Measurements from ENCODE around the gene RWDD2A.

Gene RWDD2A

GRCh38 chr6:83198486-83199172 lies 5.5 kb downstream of the RWDD2A start:
- DNase-seq (ENCODE audit: low spot score), result no peak

GRCh38 chr6:83199173-83199862 lies 6.2 kb downstream of the RWDD2A start:
- DNase-seq (ENCODE audit: low spot score), result no peak

DNA sequence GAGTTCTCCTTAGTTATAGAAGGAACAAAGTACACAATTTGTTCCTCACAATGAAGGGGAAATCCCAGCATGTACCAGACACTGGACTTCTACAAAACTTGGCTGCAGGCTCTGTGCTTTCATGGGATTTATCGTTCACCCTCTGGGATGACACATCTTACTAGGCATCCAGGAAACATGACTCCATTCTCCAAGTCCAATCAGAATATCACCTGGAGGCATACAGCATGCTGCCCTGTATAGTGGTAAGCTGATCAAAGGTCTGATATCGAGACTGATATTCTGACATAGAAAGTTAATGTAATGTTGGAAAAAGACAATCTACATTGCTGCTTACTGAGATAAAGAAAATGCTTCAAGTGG lies 6.7 kb downstream of the RWDD2A start:
- DNase-seq (ENCODE audit: low spot score), result no peak

DNA sequence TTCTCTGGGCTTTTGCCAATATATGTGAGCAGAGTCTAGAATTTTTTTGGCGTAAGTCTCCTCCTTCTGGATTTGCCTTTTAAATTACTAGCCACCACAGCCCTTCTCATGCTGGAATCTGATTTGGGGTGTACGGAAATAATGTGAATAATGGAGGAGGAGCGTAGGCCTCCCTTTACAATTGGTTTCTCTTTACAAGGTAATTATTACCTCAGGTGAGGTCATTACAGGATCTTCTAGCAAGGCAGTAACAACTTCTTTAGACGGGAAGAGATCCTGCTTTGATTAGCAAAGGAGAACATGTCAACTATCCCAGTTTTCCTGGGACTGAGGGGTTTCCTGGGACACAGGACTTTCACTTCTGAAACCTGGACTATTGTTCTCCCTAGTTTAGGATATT lies 8.9 kb downstream of the RWDD2A start:
- DNase-seq (ENCODE audit: low spot score), result no peak

- peak; percentile 61 for DNase-seq (ENCODE audit: low spot score)
Observed at GRCh38 chr6:83215131-83216047, 22.2 kb downstream of the RWDD2A start.

DNA sequence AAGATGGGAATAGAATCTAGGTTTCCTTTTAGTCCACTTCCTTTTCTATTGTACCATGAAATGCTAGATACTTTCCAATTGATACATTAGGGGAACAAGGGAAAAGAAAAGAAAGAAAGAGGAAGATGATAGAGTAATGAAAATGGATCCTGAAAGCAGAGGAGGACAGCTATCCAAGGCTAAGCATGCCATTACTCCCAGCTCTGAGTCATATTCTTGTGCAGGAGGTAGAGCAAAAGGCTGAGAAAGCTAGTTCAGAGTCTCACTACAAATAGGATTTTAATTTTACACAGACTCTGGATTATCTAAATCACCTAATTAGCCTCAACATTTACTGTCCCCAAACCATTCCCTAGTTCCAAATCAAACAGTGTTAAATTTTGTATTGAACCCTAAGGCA lies 23.6 kb downstream of the RWDD2A start:
- DNase-seq (ENCODE audit: low spot score), result no peak

GRCh38 chr6:83218646-83219045 lies 25.5 kb downstream of the RWDD2A start:
- DNase-seq (ENCODE audit: low spot score), result no peak

- DNase-seq (ENCODE audit: low spot score), result no peak
Observed at GRCh38 chr6:83220121-83220520, 27.0 kb downstream of the RWDD2A start.

GRCh38 chr6:83221276-83221675 lies 28.1 kb downstream of the RWDD2A start:
- DNase-seq (ENCODE audit: low spot score), result no peak

DNA sequence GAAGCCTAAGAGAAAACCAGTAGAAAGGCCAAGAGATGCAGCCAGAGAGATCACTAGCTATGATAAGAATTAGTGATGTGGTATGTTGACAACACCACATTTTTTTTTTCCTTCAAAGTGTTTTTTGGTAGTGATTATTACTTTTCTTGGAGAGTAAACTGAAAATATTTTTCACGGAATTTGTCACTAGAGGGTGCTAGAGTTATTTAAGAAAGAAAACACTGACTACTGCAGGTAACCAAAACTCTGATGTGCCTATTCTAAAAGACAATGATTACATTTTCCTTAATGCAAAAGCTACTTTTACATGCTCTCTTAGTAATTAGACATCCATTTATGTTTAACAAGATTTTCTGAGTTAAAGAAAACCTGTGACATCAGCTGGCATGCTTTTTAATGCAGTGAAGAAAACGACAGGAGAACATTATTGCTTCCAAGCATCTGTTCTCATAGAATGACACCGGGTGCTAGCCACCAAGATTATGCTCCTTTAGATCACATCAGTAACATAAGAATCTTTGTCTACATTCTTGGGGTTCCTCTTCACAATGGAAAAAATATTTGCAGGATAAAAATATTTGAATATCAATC lies 28.8 kb downstream of the RWDD2A start:
- no peak for DNase-seq (ENCODE audit: low spot score)

- DNase-seq (ENCODE audit: low spot score), result no peak
Observed at GRCh38 chr6:83226517-83226916, 33.4 kb downstream of the RWDD2A start.

DNA sequence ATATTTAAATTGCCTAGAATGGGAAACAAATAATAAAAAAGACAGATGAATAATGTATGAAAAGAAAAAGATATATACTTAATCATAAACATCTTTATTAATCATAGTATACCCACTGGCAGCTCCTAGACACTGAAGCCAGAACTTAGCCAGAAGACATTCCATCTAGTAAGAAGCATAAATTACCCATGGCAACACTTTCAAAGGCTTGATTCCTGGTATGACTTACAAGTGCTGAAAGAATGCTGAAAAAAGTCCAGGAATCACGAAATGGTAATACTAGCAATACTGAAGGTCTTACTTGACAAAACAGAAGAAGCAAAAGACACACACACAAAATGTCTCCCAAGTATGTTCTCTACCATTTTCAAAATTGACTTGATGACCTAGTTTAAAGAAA lies 38.0 kb downstream of the RWDD2A start:
- DNase-seq (ENCODE audit: low spot score), result no peak

DNA sequence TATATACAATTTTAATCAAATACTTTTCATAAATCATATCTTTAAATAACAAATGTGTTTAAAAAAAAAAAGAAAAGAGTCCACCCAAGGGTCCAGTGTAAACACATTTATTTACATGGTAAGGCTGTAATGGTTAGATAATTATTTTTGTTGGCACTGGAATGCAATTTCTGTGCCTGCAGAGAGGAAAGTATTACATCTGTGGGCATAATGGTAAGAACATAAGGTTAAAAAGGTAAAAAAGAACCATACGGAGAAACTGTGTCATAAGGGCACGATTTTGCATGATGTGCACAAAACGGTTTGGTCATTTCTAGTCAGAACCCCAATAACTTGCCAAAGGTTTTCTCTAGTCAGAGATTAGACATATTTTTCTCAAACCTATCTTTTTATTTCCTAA lies 54.3 kb downstream of the RWDD2A start:
- DNase-seq (ENCODE audit: low spot score), result no peak
